Endothelial cell (in vitro differentiated cells): ENCODE measurements around the gene RTP5. TPM values are rescaled to one million over a fixed set of nuclear protein-coding genes. Genes with fewer than 3 reads are reported as not detected.

Experiments
- DNase-seq: peaks from one replicate; pipeline ENCODE4 v3.0.0; 2021; ENCODE audit warnings: low spot score
- H3K27ac Mint-ChIP-seq: one replicate; pipeline ENCODE4 v1.8.0; 2021; ENCODE audit warnings: mixed read lengths, inconsistent platforms; ENCODE audit not compliant: unreplicated experiment
- H3K27me3 Mint-ChIP-seq: one replicate; pipeline ENCODE4 v1.8.0; 2021; ENCODE audit warnings: mild to moderate bottlenecking, moderate library complexity, mixed read lengths, inconsistent platforms; ENCODE audit not compliant: unreplicated experiment
- H3K36me3 Mint-ChIP-seq: one replicate; pipeline ENCODE4 v1.8.0; 2021; ENCODE audit warnings: mild to moderate bottlenecking, low read depth, mixed read lengths, inconsistent platforms; ENCODE audit not compliant: unreplicated experiment
- H3K4me1 Mint-ChIP-seq: one replicate; pipeline ENCODE4 v1.8.0; 2021; ENCODE audit warnings: mild to moderate bottlenecking, mixed read lengths, inconsistent platforms; ENCODE audit not compliant: unreplicated experiment
- H3K4me3 Mint-ChIP-seq: one replicate; pipeline ENCODE4 v1.8.0; 2021; ENCODE audit warnings: mild to moderate bottlenecking, mixed read lengths, inconsistent platforms; ENCODE audit not compliant: unreplicated experiment
- H3K9me3 Mint-ChIP-seq: one replicate; pipeline ENCODE4 v1.8.0; 2021; ENCODE audit warnings: mixed read lengths, inconsistent platforms; ENCODE audit not compliant: unreplicated experiment
- total RNA-seq: library from RNA; stranded (reverse); fragmentation: NEBNext Ultra II Directional; extraction: Animal tissue kit (Norgen Biotek cat#: 25700); gene quantifications from one replicate; pipeline ENCODE4 v1.2.1, GENCODE V29; 2021; ENCODE audit not compliant: unreplicated experiment
- TF ChIP-seq, protein P1 (sequence below): fragments of 200-600 bp; sonication (generic); IDR thresholded peaks from one replicate; pipeline ENCODE4 v1.5.0; 2021; ENCODE audit warnings: antibody characterized with exemption; ENCODE audit not compliant: unreplicated experiment

Gene RTP5
- total RNA-seq, 1 donor from 2014 or later, result not detected

DNA sequence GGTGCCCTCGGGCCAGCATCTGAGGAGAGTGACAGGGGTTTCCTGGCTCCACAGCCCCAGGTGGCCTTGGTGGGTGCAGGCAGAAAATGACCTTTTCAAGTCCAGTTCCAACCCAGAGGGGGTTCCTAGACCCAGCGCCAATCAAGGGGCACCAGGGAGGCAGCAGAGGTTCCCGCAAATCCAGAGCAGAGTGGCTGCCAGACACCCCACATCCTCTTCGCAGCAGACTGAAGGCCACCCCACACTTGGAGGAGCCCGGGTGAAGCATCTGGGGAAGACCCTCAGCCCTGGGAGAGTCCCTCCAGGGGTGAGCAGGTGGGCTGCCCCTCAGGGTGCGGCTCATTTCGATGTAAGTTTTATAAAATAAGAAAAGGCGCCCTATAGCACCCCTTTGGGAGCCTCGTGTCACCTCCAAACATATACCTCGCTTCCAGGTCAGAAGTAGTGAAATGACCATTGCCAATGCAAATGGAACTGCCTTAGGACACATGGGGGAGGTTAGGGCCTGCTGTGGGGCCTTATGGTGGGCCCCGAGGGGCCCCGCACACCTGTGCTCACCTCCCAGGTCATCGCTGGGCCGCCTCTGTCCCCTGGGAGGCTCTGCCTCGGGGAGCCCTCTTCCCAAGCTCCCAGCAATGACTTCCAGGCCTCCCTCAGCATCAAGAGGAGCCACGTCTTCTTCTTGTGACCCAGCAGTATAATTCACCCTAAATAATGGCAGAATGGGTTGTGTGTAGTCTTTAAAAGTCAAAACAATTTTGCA, 11.0 kb downstream of the RTP5 start:
- Mint-ChIP-seq H3K36me3 (peaks cover 7% of the 10 kb centered on the region), H3K9me3 (no peaks in the 10 kb centered on the region), H3K4me1 (peaks cover 11% of the 10 kb centered on the region), H3K4me3 (peak overlapping the region; percentile 90), H3K27me3 (peaks cover 6% of the 10 kb centered on the region), H3K27ac (peak overlapping the region; percentile 86)
- TF ChIP-seq, protein P1, sequence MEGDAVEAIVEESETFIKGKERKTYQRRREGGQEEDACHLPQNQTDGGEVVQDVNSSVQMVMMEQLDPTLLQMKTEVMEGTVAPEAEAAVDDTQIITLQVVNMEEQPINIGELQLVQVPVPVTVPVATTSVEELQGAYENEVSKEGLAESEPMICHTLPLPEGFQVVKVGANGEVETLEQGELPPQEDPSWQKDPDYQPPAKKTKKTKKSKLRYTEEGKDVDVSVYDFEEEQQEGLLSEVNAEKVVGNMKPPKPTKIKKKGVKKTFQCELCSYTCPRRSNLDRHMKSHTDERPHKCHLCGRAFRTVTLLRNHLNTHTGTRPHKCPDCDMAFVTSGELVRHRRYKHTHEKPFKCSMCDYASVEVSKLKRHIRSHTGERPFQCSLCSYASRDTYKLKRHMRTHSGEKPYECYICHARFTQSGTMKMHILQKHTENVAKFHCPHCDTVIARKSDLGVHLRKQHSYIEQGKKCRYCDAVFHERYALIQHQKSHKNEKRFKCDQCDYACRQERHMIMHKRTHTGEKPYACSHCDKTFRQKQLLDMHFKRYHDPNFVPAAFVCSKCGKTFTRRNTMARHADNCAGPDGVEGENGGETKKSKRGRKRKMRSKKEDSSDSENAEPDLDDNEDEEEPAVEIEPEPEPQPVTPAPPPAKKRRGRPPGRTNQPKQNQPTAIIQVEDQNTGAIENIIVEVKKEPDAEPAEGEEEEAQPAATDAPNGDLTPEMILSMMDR, result no peak
- no peak for DNase-seq

GRCh38 chr2:241882091-241882625, 12.6 kb downstream of the RTP5 start:
- peaks cover 13% of the 10 kb centered on the region for H3K36me3 Mint-ChIP-seq
- H3K4me1 Mint-ChIP-seq, result peaks cover 11% of the 10 kb centered on the region
- H3K27me3 Mint-ChIP-seq, result peaks cover 6% of the 10 kb centered on the region
- DNase-seq, result no peak
- peak overlapping the region; percentile 88 for H3K27ac Mint-ChIP-seq
- no peaks in the 10 kb centered on the region for H3K9me3 Mint-ChIP-seq
- peak overlapping the region; percentile 70 for H3K4me3 Mint-ChIP-seq
- TF ChIP-seq, protein P1, result no peak

GRCh38 chr2:241884951-241885290, 15.4 kb downstream of the RTP5 start:
- Mint-ChIP-seq H3K27me3 (peaks cover 13% of the 10 kb centered on the region), H3K36me3 (peaks cover 34% of the 10 kb centered on the region), H3K4me1 (peaks cover 13% of the 10 kb centered on the region), H3K27ac (no peak overlapping the region), H3K9me3 (no peaks in the 10 kb centered on the region), H3K4me3 (no peak overlapping the region)
- TF ChIP-seq, protein P1, result no peak
- DNase-seq, result no peak

- no peak for DNase-seq
These were observed 15.9 kb downstream of the RTP5 start for GRCh38 chr2:241885291-241885945.

More at GRCh38 chr2:241885291-241885945, 15.9 kb downstream of the RTP5 start:
- Mint-ChIP-seq H3K4me3 (no peak overlapping the region), H3K9me3 (no peaks in the 10 kb centered on the region), H3K36me3 (peaks cover 36% of the 10 kb centered on the region), H3K27ac (no peak overlapping the region), H3K27me3 (peaks cover 11% of the 10 kb centered on the region), H3K4me1 (peaks cover 13% of the 10 kb centered on the region)
- TF ChIP-seq, protein P1, result no peak
